WTC11 (cell line): Measurements from ENCODE around the gene COL4A3. TPM values are rescaled to one million over a fixed set of nuclear protein-coding genes. Genes with fewer than 3 reads are reported as not detected.

ENCODE experiments used
- ATAC-seq: fragments of 200-7000 bp; cut with Tn5 transposase; 2 replicates; pipeline ENCODE4 v1.10.0; 2021; ENCODE audit warnings: mild to moderate bottlenecking, moderate library complexity
- CTCF ChIA-PET: fragments of 300-600 bp; sonication (Branson Sonifier 250); formaldehyde crosslinking; loops from one replicate; lab custom pipeline; 2021; ENCODE audit warnings: antibody characterized with exemption; lab: Charles Lee
- POLR2A ChIA-PET: fragments of 350-600 bp; sonication (Branson Sonifier 250); formaldehyde crosslinking; loops from one replicate; lab custom pipeline; 2021; ENCODE audit warnings: antibody characterized with exemption; lab: Charles Lee
- DNase-seq: peaks from one replicate; pipeline ENCODE4 v3.0.0; 2021; ENCODE audit warnings: low spot score
- H3K27ac Mint-ChIP-seq: 2 replicates; pipeline ENCODE4 v1.8.0; 2021; ENCODE audit warnings: mixed read lengths
- H3K27me3 Mint-ChIP-seq: 2 replicates; pipeline ENCODE4 v1.8.0; 2021; ENCODE audit warnings: low read depth, mild to moderate bottlenecking, moderate library complexity, mixed read lengths
- H3K36me3 Mint-ChIP-seq: 2 replicates; pipeline ENCODE4 v1.8.0; 2021; ENCODE audit warnings: mixed read lengths
- H3K4me1 Mint-ChIP-seq: 2 replicates; pipeline ENCODE4 v1.8.0; 2022; ENCODE audit warnings: mixed read lengths
- H3K4me3 Mint-ChIP-seq: 2 replicates; pipeline ENCODE4 v1.8.0; 2021; ENCODE audit warnings: mild to moderate bottlenecking, moderate library complexity, mixed read lengths
- H3K9me3 Mint-ChIP-seq: 2 replicates; pipeline ENCODE4 v1.8.0; 2021; ENCODE audit warnings: mixed read lengths
- AR ChIP-seq: fragments of 250-450 bp; sonication (Bioruptor Pico); IDR thresholded peaks from 2 replicates; pipeline ENCODE4 v1.9.0; 2021; ENCODE audit warnings: mild to moderate bottlenecking
- ATF6 ChIP-seq: sonication (generic); formaldehyde crosslinking; IDR thresholded peaks from 2 replicates; pipeline ENCODE4 v1.8.1; 2023; ENCODE audit warnings: mild to moderate bottlenecking, missing genetic modification reagents
- CREB1 ChIP-seq: sonication (generic); formaldehyde crosslinking; IDR thresholded peaks from 2 replicates; pipeline ENCODE4 v1.8.0; 2023; ENCODE audit warnings: mild to moderate bottlenecking, missing genetic modification reagents
- E2F4 ChIP-seq: sonication (generic); formaldehyde crosslinking; IDR thresholded peaks from 2 replicates; pipeline ENCODE4 v1.8.1; 2022; ENCODE audit warnings: low read depth, mild to moderate bottlenecking, moderate library complexity, missing genetic modification reagents, borderline replicate concordance
- E2F5 ChIP-seq: sonication (generic); formaldehyde crosslinking; IDR thresholded peaks from 2 replicates; pipeline ENCODE4 v1.8.1; 2022; ENCODE audit warnings: mild to moderate bottlenecking, moderate library complexity, missing genetic modification reagents
- FOXP1 ChIP-seq: sonication (generic); formaldehyde crosslinking; IDR thresholded peaks from 2 replicates; pipeline ENCODE4 v1.8.0; 2022; ENCODE audit warnings: missing genetic modification reagents, mild to moderate bottlenecking, moderate library complexity, borderline replicate concordance
- FOXP4 ChIP-seq: sonication (generic); formaldehyde crosslinking; IDR thresholded peaks from 2 replicates; pipeline ENCODE4 v1.8.0; 2022; ENCODE audit warnings: mild to moderate bottlenecking, missing genetic modification reagents
- GRHL2 ChIP-seq: fragments of 250-450 bp; sonication (Bioruptor Pico); IDR thresholded peaks from 2 replicates; pipeline ENCODE4 v1.8.0; 2022; ENCODE audit warnings: mild to moderate bottlenecking, moderate library complexity; ENCODE audit not compliant: insufficient replicate concordance, severe bottlenecking
- GTF2I ChIP-seq: fragments of 250-450 bp; sonication (Bioruptor Pico); conservative IDR thresholded peaks from 2 replicates; pipeline ENCODE4 v1.4.0; 2021; ENCODE audit warnings: mild to moderate bottlenecking
- JAZF1 ChIP-seq: fragments of 250-450 bp; sonication (Bioruptor Pico); IDR thresholded peaks from 2 replicates; pipeline ENCODE4 v1.9.0; 2021; ENCODE audit warnings: moderate library complexity, mild to moderate bottlenecking, inconsistent platforms
- KAT7 ChIP-seq: sonication (generic); formaldehyde crosslinking; IDR thresholded peaks from 2 replicates; pipeline ENCODE4 v1.8.1; 2023; ENCODE audit warnings: missing genetic modification reagents, mild to moderate bottlenecking, borderline replicate concordance
- RORB ChIP-seq: fragments of 250-450 bp; sonication (Bioruptor Pico); IDR thresholded peaks from 2 replicates; pipeline ENCODE4 v1.9.0; 2021; ENCODE audit warnings: mild to moderate bottlenecking
- TEAD1 ChIP-seq: sonication (generic); formaldehyde crosslinking; IDR thresholded peaks from 2 replicates; pipeline ENCODE4 v1.8.0; 2022; ENCODE audit warnings: mild to moderate bottlenecking, missing genetic modification reagents
- TP53 ChIP-seq: sonication (generic); formaldehyde crosslinking; IDR thresholded peaks from 2 replicates; pipeline ENCODE4 v1.8.1; 2023; ENCODE audit warnings: mild to moderate bottlenecking, missing genetic modification reagents
- USF1 ChIP-seq: sonication (generic); formaldehyde crosslinking; IDR thresholded peaks from 2 replicates; pipeline ENCODE4 v1.8.0; 2022; ENCODE audit warnings: mild to moderate bottlenecking, missing genetic modification reagents
- ZNF317 ChIP-seq: sonication (generic); formaldehyde crosslinking; IDR thresholded peaks from 2 replicates; pipeline ENCODE4 v1.8.1; 2023; ENCODE audit warnings: low read depth, mild to moderate bottlenecking, moderate library complexity, missing genetic modification reagents, borderline replicate concordance
- ZNF396 ChIP-seq: fragments of 250-450 bp; sonication (Bioruptor Pico); IDR thresholded peaks from 2 replicates; pipeline ENCODE4 v1.8.0; 2021; ENCODE audit warnings: mild to moderate bottlenecking, moderate library complexity, borderline replicate concordance
- ZNF512 ChIP-seq: sonication (generic); formaldehyde crosslinking; IDR thresholded peaks from 2 replicates; pipeline ENCODE4 v1.8.1; 2022; ENCODE audit warnings: missing genetic modification reagents, borderline replicate concordance
- total RNA-seq: library from RNA; stranded (reverse); gene quantifications from 3 replicates; pipeline ENCODE4 v1.2.3, GENCODE V29; 2021

COL4A3 gene
- total RNA-seq, 1 experiment from 2014 or later = 0.90 TPM

- TF ChIP-seq E2F4 (CRISPR knock-in tag) (no peak), AR (no peak)
- TF ChIP-seq, all 79 proteins: peak for 0
Measured at GRCh38 chr2:227127201-227127600, 37.2 kb upstream of the COL4A3 start (continued).

- DNase-seq = no peak
- peaks cover 10% of the 10 kb centered on the region for H3K4me1 Mint-ChIP-seq
- H3K4me3 Mint-ChIP-seq = no peak overlapping the region
- no peaks in the 10 kb centered on the region for H3K36me3 Mint-ChIP-seq
- no peak for TF ChIP-seq GTF2I (CRISPR knock-in tag)
- no peak for TF ChIP-seq ATF6 (CRISPR knock-in tag)
- TF ChIP-seq FOXP1 = no peak
- TF ChIP-seq ZNF396 = no peak
- no peak for TF ChIP-seq JAZF1 (CRISPR knock-in tag)
- no peak for TF ChIP-seq USF1 (CRISPR knock-in tag)
- H3K27ac Mint-ChIP-seq = no peak overlapping the region
- ChIA-PET CTCF (interaction anchor here (1.6 to 6.9 kb wide), 2 partner anchors 107 to 110 kb away, joined by 9 to 99 read pairs; no protein-coding TSS in a partner anchor), POLR2A (no interaction called here)
- ATAC-seq = no peak
- H3K9me3 Mint-ChIP-seq = no peaks in the 10 kb centered on the region
- H3K27me3 Mint-ChIP-seq = no peaks in the 10 kb centered on the region
Measured at GRCh38 chr2:227130636-227131035, 33.8 kb upstream of the COL4A3 start.

GRCh38 chr2:227132986-227133385, 31.4 kb upstream of the COL4A3 start:
- ChIA-PET POLR2A (no interaction called here), CTCF (interaction anchor here (1.4 to 6.9 kb wide), 2 partner anchors 105 to 214 kb away, joined by 4 to 99 read pairs; no protein-coding TSS in a partner anchor)
- no peak overlapping the region for H3K4me3 Mint-ChIP-seq
- H3K4me1 Mint-ChIP-seq = peaks cover 2% of the 10 kb centered on the region; the same call in 1 of the 2 replicates
- H3K27ac Mint-ChIP-seq = no peak overlapping the region
- ATAC-seq (no peak), DNase-seq (no peak)
- H3K36me3 Mint-ChIP-seq = no peaks in the 10 kb centered on the region
- no peaks in the 10 kb centered on the region for H3K27me3 Mint-ChIP-seq
- H3K9me3 Mint-ChIP-seq = no peaks in the 10 kb centered on the region
- no peak for TF ChIP-seq TP53 (CRISPR knock-in tag)
- no peak for TF ChIP-seq ZNF512 (CRISPR knock-in tag)
- no peak for TF ChIP-seq E2F5
- no peak for TF ChIP-seq AR
- no peak for TF ChIP-seq ZNF317 (CRISPR knock-in tag)
- TF ChIP-seq RORB = no peak
- no peak for TF ChIP-seq TEAD1
- TF ChIP-seq GRHL2 (CRISPR knock-in tag) = no peak
- TF ChIP-seq CREB1 (CRISPR knock-in tag) = no peak
- no peak for TF ChIP-seq KAT7
- no peak for TF ChIP-seq FOXP4 (CRISPR knock-in tag)
